HepG2 (cell line): ENCODE data around the gene SKP2. TPM values are rescaled to one million over a fixed set of nuclear protein-coding genes. Genes with fewer than 3 reads are reported as not detected.
A peak's percentile ranks its signal among the peaks of the same experiment; 100 is the strongest.

Experiments used
- DNMT3B ChIP-seq: conservative IDR thresholded peaks from 2 replicates; pipeline ENCODE4 v1.6.1; 2016; ENCODE audit warnings: missing biosample characterization, control low read depth
- ERF ChIP-seq: IDR thresholded peaks from 2 replicates; pipeline ENCODE4 v1.6.1; 2018; ENCODE audit warnings: missing biosample characterization, missing genetic modification reagents
- FOXA3 ChIP-seq: IDR thresholded peaks from 2 replicates; pipeline ENCODE4 v1.6.1; 2016; ENCODE audit warnings: missing genetic modification reagents, missing compliant biosample characterization
- FOXK1 ChIP-seq: sonication (generic); formaldehyde crosslinking; IDR thresholded peaks from 2 replicates; pipeline ENCODE4 v1.4.0; 2020; ENCODE audit warnings: low read depth, missing genetic modification reagents, borderline replicate concordance
- FOXK2 ChIP-seq: fragments of 450-650 bp; IDR thresholded peaks from 2 replicates; pipeline ENCODE4 v1.6.1; 2016
- HOXA7 ChIP-seq: sonication (generic); formaldehyde crosslinking; IDR thresholded peaks from 2 replicates; pipeline ENCODE4 v1.8.1; 2022; ENCODE audit warnings: mild to moderate bottlenecking, missing genetic modification reagents, moderate library complexity
- MBD4 ChIP-seq: IDR thresholded peaks from 2 replicates; pipeline ENCODE4 v1.6.1; 2012; ENCODE audit warnings: low read length, inconsistent platforms, borderline replicate concordance
- RFXANK ChIP-seq: IDR thresholded peaks from 2 replicates; pipeline ENCODE4 v1.6.1; 2016
- SAP130 ChIP-seq: IDR thresholded peaks from 2 replicates; pipeline ENCODE4 v1.6.1; 2016; ENCODE audit warnings: low read depth
- SNAPC2 ChIP-seq: sonication (generic); formaldehyde crosslinking; IDR thresholded peaks from 2 replicates; pipeline ENCODE4 v1.8.1; 2022; ENCODE audit warnings: mild to moderate bottlenecking, missing genetic modification reagents
- ZNF567 ChIP-seq: sonication (generic); formaldehyde crosslinking; IDR thresholded peaks from 2 replicates; pipeline ENCODE4 v1.8.1; 2023; ENCODE audit warnings: mild to moderate bottlenecking, missing genetic modification reagents, borderline replicate concordance
- ZSCAN21 ChIP-seq: sonication (generic); formaldehyde crosslinking; IDR thresholded peaks from 2 replicates; pipeline ENCODE4 v1.8.0; 2022; ENCODE audit warnings: mild to moderate bottlenecking, missing genetic modification reagents, moderate library complexity, borderline replicate concordance
- polyA plus RNA-seq, 8 experiments: library from polyadenylated mRNA; depleted of rRNA in 3 of 8; stranded (reverse) in 7 of 8; unstranded in 1 of 8; fragments of >200 nt; fragmentation: Illumina TruSeq in 4 of 8; extraction: Trizol in 4 of 8; gene quantifications; 2 replicates each; pipeline versions ENCODE4 v1.2.1 to v1.2.3, GENCODE V29; 2011 to 2016; ENCODE audit warnings: low read depth in 4 of 8, missing spikeins in 1 of 8, mixed read lengths in 1 of 8; ENCODE audit not compliant: insufficient read depth in 1 of 8
- total RNA-seq, 5 experiments: library from RNA; depleted of rRNA; stranded (reverse); fragments of >200 nt; fragmentation: Illumina TruSeq; extraction: Trizol; gene quantifications; 2 replicates each; pipeline ENCODE4 v1.2.3, GENCODE V29; 2016; ENCODE audit warnings: low read depth in 1 of 5
- TF ChIP-seq, protein P1 (sequence below): sonication (generic); formaldehyde crosslinking; IDR thresholded peaks from 2 replicates; pipeline ENCODE4 v1.4.0; 2020; ENCODE audit warnings: missing genetic modification reagents
- TF ChIP-seq, protein P2 (sequence below): sonication (generic); formaldehyde crosslinking; IDR thresholded peaks from 2 replicates; pipeline ENCODE4 v1.5.1; 2020; ENCODE audit warnings: missing genetic modification reagents, mild to moderate bottlenecking, borderline replicate concordance
- TF ChIP-seq, protein P3 (sequence below), 2 experiments: fragments of 450-650 bp in 1 of 2; sonication (generic) in 1 of 2; formaldehyde crosslinking; IDR thresholded peaks; 2 replicates each; pipeline versions ENCODE4 v1.5.0 to v1.8.0; 2020 to 2022; ENCODE audit warnings: mild to moderate bottlenecking in 1 of 2, missing genetic modification reagents in 1 of 2
- TF ChIP-seq, protein P4 (sequence below): sonication (generic); formaldehyde crosslinking; IDR thresholded peaks from 2 replicates; pipeline ENCODE4 v1.4.0; 2020; ENCODE audit warnings: missing genetic modification reagents, borderline replicate concordance
- TF ChIP-seq, protein P5 (sequence below): sonication (generic); formaldehyde crosslinking; IDR thresholded peaks from 2 replicates; pipeline ENCODE4 v1.4.0; 2020; ENCODE audit warnings: low read depth, mild to moderate bottlenecking, missing genetic modification reagents

The SKP2 gene
- total and polyA plus RNA-seq, 2 of the 13 experiments (the other 11 are each of a cell fraction or from before 2014, with no cell fraction given) = 29.6 to 84.1 TPM

DNA sequence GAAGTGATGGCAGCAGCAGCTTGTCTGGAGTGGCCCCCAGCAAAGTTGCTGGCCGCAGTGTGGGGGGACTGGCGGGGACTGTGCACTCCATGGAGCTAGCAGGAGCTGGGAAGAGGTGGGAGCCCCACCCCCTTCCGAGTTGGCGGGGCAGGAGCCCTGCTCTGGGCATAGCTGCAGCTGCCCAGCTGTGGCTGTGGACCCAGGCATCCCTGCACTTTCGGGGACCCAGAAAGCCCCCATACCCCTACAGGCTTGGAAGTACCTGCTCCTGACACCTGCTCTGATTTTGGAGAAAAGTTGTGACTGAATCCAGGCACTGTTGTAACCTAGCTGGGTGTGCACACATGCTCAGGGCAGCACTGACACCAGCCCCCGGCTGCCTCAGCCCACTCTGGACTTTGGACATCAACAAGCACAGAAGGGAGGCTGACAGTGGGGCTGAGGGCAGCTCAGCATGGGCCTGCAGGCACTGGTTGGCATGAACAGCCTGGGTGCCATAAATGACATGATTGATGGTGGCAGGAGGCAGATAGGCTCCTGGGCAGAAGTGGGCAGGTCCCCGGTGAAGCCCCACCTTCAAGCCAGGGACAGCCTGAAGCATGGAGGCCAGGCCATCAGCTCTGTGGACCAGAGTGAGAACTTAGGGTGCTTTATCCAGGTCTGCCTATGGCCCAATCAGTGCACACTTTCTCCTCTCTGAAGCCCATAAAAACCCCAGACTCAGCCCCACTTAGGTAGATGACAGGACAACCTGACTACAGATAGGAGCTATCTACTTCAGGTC lies 12.8 kb upstream of the SKP2 start (continued):
- TF ChIP-seq, protein P1, sequence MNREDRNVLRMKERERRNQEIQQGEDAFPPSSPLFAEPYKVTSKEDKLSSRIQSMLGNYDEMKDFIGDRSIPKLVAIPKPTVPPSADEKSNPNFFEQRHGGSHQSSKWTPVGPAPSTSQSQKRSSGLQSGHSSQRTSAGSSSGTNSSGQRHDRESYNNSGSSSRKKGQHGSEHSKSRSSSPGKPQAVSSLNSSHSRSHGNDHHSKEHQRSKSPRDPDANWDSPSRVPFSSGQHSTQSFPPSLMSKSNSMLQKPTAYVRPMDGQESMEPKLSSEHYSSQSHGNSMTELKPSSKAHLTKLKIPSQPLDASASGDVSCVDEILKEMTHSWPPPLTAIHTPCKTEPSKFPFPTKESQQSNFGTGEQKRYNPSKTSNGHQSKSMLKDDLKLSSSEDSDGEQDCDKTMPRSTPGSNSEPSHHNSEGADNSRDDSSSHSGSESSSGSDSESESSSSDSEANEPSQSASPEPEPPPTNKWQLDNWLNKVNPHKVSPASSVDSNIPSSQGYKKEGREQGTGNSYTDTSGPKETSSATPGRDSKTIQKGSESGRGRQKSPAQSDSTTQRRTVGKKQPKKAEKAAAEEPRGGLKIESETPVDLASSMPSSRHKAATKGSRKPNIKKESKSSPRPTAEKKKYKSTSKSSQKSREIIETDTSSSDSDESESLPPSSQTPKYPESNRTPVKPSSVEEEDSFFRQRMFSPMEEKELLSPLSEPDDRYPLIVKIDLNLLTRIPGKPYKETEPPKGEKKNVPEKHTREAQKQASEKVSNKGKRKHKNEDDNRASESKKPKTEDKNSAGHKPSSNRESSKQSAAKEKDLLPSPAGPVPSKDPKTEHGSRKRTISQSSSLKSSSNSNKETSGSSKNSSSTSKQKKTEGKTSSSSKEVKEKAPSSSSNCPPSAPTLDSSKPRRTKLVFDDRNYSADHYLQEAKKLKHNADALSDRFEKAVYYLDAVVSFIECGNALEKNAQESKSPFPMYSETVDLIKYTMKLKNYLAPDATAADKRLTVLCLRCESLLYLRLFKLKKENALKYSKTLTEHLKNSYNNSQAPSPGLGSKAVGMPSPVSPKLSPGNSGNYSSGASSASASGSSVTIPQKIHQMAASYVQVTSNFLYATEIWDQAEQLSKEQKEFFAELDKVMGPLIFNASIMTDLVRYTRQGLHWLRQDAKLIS (CRISPR knock-in tag) = no peak
- TF ChIP-seq, protein P2, sequence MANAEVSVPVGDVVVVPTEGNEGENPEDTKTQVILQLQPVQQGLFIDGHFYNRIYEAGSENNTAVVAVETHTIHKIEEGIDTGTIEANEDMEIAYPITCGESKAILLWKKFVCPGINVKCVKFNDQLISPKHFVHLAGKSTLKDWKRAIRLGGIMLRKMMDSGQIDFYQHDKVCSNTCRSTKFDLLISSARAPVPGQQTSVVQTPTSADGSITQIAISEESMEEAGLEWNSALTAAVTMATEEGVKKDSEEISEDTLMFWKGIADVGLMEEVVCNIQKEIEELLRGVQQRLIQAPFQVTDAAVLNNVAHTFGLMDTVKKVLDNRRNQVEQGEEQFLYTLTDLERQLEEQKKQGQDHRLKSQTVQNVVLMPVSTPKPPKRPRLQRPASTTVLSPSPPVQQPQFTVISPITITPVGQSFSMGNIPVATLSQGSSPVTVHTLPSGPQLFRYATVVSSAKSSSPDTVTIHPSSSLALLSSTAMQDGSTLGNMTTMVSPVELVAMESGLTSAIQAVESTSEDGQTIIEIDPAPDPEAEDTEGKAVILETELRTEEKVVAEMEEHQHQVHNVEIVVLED (CRISPR knock-in tag) = peak; percentile 21; the same call in 1 of the 2 replicates
- TF ChIP-seq, protein P3, sequence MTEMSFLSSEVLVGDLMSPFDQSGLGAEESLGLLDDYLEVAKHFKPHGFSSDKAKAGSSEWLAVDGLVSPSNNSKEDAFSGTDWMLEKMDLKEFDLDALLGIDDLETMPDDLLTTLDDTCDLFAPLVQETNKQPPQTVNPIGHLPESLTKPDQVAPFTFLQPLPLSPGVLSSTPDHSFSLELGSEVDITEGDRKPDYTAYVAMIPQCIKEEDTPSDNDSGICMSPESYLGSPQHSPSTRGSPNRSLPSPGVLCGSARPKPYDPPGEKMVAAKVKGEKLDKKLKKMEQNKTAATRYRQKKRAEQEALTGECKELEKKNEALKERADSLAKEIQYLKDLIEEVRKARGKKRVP (CRISPR knock-in tag; IDR thresholded peaks at IDR 0.05) = no peak
- TF ChIP-seq DNMT3B (CRISPR knock-in tag) (no peak), ZSCAN21 (CRISPR knock-in tag) (no peak), MBD4 (no peak), RFXANK (no peak; the same call in 1 of the 2 replicates), FOXK2 (peak; percentile 86), ERF (peak; percentile 58; the same call in 1 of the 2 replicates), SAP130 (CRISPR knock-in tag) (peak; percentile 84), ZNF567 (peak; percentile 43; the same call in 1 of the 2 replicates), FOXK1 (CRISPR knock-in tag) (peak; percentile 93; the same call in 1 of the 2 replicates), SNAPC2 (CRISPR knock-in tag) (no peak), HOXA7 (CRISPR knock-in tag) (no peak), FOXA3 (CRISPR knock-in tag) (peak; percentile 76)
- TF ChIP-seq, protein P4, sequence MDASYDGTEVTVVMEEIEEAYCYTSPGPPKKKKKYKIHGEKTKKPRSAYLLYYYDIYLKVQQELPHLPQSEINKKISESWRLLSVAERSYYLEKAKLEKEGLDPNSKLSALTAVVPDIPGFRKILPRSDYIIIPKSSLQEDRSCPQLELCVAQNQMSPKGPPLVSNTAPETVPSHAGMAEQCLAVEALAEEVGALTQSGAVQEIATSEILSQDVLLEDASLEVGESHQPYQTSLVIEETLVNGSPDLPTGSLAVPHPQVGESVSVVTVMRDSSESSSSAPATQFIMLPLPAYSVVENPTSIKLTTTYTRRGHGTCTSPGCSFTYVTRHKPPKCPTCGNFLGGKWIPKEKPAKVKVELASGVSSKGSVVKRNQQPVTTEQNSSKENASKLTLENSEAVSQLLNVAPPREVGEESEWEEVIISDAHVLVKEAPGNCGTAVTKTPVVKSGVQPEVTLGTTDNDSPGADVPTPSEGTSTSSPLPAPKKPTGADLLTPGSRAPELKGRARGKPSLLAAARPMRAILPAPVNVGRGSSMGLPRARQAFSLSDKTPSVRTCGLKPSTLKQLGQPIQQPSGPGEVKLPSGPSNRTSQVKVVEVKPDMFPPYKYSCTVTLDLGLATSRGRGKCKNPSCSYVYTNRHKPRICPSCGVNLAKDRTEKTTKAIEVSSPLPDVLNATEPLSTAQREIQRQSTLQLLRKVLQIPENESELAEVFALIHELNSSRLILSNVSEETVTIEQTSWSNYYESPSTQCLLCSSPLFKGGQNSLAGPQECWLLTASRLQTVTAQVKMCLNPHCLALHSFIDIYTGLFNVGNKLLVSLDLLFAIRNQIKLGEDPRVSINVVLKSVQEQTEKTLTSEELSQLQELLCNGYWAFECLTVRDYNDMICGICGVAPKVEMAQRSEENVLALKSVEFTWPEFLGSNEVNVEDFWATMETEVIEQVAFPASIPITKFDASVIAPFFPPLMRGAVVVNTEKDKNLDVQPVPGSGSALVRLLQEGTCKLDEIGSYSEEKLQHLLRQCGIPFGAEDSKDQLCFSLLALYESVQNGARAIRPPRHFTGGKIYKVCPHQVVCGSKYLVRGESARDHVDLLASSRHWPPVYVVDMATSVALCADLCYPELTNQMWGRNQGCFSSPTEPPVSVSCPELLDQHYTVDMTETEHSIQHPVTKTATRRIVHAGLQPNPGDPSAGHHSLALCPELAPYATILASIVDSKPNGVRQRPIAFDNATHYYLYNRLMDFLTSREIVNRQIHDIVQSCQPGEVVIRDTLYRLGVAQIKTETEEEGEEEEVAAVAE (CRISPR knock-in tag) = no peak
- TF ChIP-seq, protein P5, sequence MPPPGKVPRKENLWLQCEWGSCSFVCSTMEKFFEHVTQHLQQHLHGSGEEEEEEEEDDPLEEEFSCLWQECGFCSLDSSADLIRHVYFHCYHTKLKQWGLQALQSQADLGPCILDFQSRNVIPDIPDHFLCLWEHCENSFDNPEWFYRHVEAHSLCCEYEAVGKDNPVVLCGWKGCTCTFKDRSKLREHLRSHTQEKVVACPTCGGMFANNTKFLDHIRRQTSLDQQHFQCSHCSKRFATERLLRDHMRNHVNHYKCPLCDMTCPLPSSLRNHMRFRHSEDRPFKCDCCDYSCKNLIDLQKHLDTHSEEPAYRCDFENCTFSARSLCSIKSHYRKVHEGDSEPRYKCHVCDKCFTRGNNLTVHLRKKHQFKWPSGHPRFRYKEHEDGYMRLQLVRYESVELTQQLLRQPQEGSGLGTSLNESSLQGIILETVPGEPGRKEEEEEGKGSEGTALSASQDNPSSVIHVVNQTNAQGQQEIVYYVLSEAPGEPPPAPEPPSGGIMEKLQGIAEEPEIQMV = peak; percentile 89
